SU-DHL-6 (cell line): ENCODE data around the gene SLC51B.

Experiments used
- H2AFZ ChIP-seq: fragments of 200-600 bp; sonication (generic); 2 replicates; pipeline ENCODE4 v1.6.1; 2014; ENCODE audit warnings: low read depth, mild to moderate bottlenecking, moderate library complexity, mixed read lengths, antibody characterized with exemption, low read length; ENCODE audit not compliant: severe bottlenecking
- H3F3A ChIP-seq: fragments of 200-600 bp; shearing (Covaris generic); 2 replicates; pipeline ENCODE4 v1.6.0; 2016; ENCODE audit warnings: antibody characterized with exemption, mild to moderate bottlenecking; ENCODE audit not compliant: insufficient read depth
- H3K27ac ChIP-seq: fragments of 200-600 bp; sonication (generic); 2 replicates; pipeline ENCODE4 v1.5.1; 2016; ENCODE audit warnings: low read depth, mild to moderate bottlenecking, low read length, moderate library complexity, mixed read lengths
- H3K27me3 ChIP-seq: fragments of 200-600 bp; sonication (generic), shearing (Covaris generic); 2 replicates; pipeline ENCODE4 v1.6.0; 2014; ENCODE audit warnings: mild to moderate bottlenecking, low read length
- H3K36me3 ChIP-seq: fragments of 200-600 bp; sonication (generic); 2 replicates; pipeline ENCODE4 v1.6.1; 2014; ENCODE audit warnings: mild to moderate bottlenecking, low read length, mixed read lengths
- H3K4me2 ChIP-seq: fragments of 300-600, 200-600 bp; shearing (Covaris generic), sonication (generic); 2 replicates; pipeline ENCODE4 v1.6.0; 2014; ENCODE audit warnings: low read length, low read depth, mild to moderate bottlenecking; ENCODE audit not compliant: poor library complexity, severe bottlenecking
- H3K4me3 ChIP-seq: fragments of 200-600 bp; sonication (generic); 2 replicates; pipeline ENCODE4 v1.5.1; 2014; ENCODE audit warnings: antibody characterized with exemption, low read length, mild to moderate bottlenecking, mixed read lengths; ENCODE audit not compliant: insufficient read depth, poor library complexity, severe bottlenecking
- H3K79me2 ChIP-seq: fragments of 200-600 bp; sonication (generic); 2 replicates; pipeline ENCODE4 v1.6.1; 2014; ENCODE audit warnings: mild to moderate bottlenecking, low read length, moderate library complexity; ENCODE audit not compliant: insufficient read depth
- H3K9ac ChIP-seq: fragments of 200-600 bp; sonication (generic); 2 replicates; pipeline ENCODE4 v1.7.0; 2014; ENCODE audit warnings: mild to moderate bottlenecking, low read length
- H3K9me2 ChIP-seq: fragments of 200-600 bp; sonication (generic); replicated peaks from 2 replicates; pipeline ENCODE4 v1.6.1; 2014; ENCODE audit warnings: low read length; ENCODE audit not compliant: insufficient read depth
- H3K9me3 ChIP-seq: fragments of 200-600 bp; sonication (generic); 2 replicates; pipeline ENCODE4 v1.6.1; 2014; ENCODE audit warnings: low read length, mixed read lengths; ENCODE audit not compliant: insufficient read depth
- H4K20me1 ChIP-seq: fragments of 200-600 bp; sonication (generic); 2 replicates; pipeline ENCODE4 v1.6.1; 2014; ENCODE audit warnings: low read depth, mild to moderate bottlenecking, antibody characterized with exemption, low read length, moderate library complexity, mixed read lengths
- EZH2phosphoT487 ChIP-seq: fragments of 200-600 bp; sonication (generic), shearing (Covaris generic); conservative IDR thresholded peaks from 2 replicates; pipeline ENCODE4 v1.6.1; 2018; ENCODE audit warnings: mild to moderate bottlenecking, antibody characterized with exemption, low read length, moderate library complexity, mixed read lengths
- TF ChIP-seq, protein P1 (sequence below): fragments of 200-600 bp; sonication (generic); IDR thresholded peaks from one replicate; pipeline ENCODE4 v1.5.1; 2017; ENCODE audit warnings: antibody characterized with exemption, mild to moderate bottlenecking, low read length, moderate library complexity; ENCODE audit not compliant: insufficient read depth, poor library complexity, severe bottlenecking

Gene SLC51B

DNA sequence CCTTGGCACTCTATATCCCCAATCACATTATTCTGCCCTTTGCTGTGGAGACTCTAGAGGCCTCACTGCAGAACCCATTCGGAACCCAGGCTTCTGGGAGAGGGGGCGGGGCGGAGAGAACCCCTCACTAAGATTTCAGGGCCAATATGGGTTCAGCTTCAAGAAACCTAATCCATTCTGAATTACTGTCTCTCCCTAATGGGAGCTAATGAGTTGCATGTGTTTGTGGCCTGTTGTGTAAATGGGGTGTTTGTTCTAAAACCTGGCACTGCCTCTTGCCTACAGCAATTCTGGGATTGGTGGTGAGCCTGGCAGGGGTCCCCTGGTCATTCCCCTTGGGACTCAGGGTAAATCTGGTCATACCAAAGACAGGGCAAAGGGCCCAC is 23.2 kb downstream of the SLC51B start:
- H3K36me3 ChIP-seq: no peaks in the 10 kb centered on the region
- no peaks in the 10 kb centered on the region for H3K9me3 ChIP-seq
- H3K79me2 ChIP-seq: no peaks in the 10 kb centered on the region
- H3K27ac ChIP-seq: no peak overlapping the region
- no peak for TF ChIP-seq EZH2phosphoT487
- TF ChIP-seq, protein P1, sequence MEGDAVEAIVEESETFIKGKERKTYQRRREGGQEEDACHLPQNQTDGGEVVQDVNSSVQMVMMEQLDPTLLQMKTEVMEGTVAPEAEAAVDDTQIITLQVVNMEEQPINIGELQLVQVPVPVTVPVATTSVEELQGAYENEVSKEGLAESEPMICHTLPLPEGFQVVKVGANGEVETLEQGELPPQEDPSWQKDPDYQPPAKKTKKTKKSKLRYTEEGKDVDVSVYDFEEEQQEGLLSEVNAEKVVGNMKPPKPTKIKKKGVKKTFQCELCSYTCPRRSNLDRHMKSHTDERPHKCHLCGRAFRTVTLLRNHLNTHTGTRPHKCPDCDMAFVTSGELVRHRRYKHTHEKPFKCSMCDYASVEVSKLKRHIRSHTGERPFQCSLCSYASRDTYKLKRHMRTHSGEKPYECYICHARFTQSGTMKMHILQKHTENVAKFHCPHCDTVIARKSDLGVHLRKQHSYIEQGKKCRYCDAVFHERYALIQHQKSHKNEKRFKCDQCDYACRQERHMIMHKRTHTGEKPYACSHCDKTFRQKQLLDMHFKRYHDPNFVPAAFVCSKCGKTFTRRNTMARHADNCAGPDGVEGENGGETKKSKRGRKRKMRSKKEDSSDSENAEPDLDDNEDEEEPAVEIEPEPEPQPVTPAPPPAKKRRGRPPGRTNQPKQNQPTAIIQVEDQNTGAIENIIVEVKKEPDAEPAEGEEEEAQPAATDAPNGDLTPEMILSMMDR: no peak
- H2AFZ ChIP-seq: no peak overlapping the region
- H3K27me3 ChIP-seq: no peaks in the 10 kb centered on the region
- H3K9me2 ChIP-seq: no peaks in the 10 kb centered on the region
- H3K4me3 ChIP-seq: no peak overlapping the region
- no peak overlapping the region for H3K9ac ChIP-seq
- H3K4me2 ChIP-seq: no peak overlapping the region
- H4K20me1 ChIP-seq: no peaks in the 10 kb centered on the region
- no peaks in the 10 kb centered on the region for H3F3A ChIP-seq

DNA sequence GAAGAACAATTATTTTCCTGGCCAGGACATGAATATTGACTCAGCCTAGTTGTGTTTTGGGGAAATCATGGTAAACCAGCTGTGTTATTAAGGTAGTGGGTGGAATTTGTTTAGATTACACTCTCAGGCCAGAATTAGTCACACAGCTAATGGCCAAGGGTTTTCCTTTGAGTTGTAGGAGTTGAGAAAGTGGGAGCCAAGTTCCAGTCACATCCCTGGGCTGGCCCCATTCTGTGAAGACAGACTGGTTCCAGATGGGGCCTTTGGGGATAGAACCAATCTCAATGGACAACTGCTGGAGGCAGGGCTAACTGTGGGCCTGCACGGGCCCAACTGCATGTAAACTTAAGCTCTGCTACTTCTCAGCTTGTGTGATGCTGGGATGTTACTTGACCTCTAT is 24.0 kb downstream of the SLC51B start:
- Histone ChIP-seq H3K4me2 (no peak overlapping the region), H3K36me3 (no peaks in the 10 kb centered on the region), H3K9me2 (no peaks in the 10 kb centered on the region), H3K79me2 (no peaks in the 10 kb centered on the region), H4K20me1 (no peaks in the 10 kb centered on the region), H3F3A (no peaks in the 10 kb centered on the region), H3K9ac (no peak overlapping the region), H3K27me3 (no peaks in the 10 kb centered on the region), H3K4me3 (no peak overlapping the region), H3K27ac (no peak overlapping the region), H3K9me3 (no peaks in the 10 kb centered on the region), H2AFZ (no peak overlapping the region)
- TF ChIP-seq, protein P1: no peak
- no peak for TF ChIP-seq EZH2phosphoT487

DNA sequence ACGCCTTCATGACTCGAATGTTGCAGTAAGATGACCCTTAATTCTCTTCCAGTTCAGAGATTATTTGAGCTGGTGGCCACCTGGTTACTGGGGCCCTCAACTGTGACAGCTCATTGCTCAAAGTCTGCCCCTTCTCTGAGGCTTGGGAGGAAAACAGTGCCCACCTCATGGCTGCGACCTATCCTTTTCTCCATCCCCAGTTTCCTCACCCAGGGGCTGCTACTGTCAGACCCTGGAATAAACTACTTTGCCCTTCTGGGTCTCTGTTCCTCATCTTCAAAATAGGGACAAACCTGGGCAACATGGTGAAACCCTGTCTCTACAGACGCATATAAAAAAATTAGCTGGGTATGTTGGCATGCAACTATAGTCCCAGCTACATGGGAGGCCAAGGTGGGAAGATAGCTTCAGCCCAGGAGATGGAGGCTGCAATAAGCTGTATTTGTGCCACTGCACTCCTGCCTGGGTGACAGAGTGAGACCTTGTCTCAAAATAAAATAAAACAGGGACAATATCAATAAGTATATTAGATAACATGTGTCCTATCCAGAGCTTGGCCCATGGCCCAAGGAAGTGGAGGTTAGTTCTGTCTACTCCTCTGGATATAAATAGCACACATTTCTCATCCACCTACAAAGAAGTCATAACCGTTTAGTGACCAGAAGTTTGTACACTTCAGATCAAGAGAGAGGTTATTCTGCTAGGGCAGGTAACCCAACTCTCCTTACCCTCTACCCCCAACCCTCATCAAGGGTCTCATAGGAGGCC is 24.8 kb downstream of the SLC51B start:
- Histone ChIP-seq H3K9ac (no peak overlapping the region), H3K79me2 (no peaks in the 10 kb centered on the region), H3K9me2 (no peaks in the 10 kb centered on the region), H3F3A (no peaks in the 10 kb centered on the region), H3K36me3 (no peaks in the 10 kb centered on the region), H2AFZ (no peak overlapping the region), H3K4me3 (no peak overlapping the region), H3K4me2 (no peak overlapping the region), H3K9me3 (no peaks in the 10 kb centered on the region), H3K27me3 (no peaks in the 10 kb centered on the region), H4K20me1 (no peaks in the 10 kb centered on the region), H3K27ac (no peak overlapping the region)
- TF ChIP-seq, protein P1: no peak
- no peak for TF ChIP-seq EZH2phosphoT487
